SH-SY5Y (cell line): ENCODE measurements around the gene EPB41L2.

Source experiments
- GATA2 ChIP-seq: IDR thresholded peaks from 2 replicates; pipeline ENCODE4 v1.6.1; 2011; ENCODE audit warnings: mild to moderate bottlenecking, low read depth, low read length
- GATA3 ChIP-seq: IDR thresholded peaks from 2 replicates; pipeline ENCODE4 v1.6.1; 2011; ENCODE audit warnings: low read depth, mild to moderate bottlenecking, low read length, moderate library complexity

DNA sequence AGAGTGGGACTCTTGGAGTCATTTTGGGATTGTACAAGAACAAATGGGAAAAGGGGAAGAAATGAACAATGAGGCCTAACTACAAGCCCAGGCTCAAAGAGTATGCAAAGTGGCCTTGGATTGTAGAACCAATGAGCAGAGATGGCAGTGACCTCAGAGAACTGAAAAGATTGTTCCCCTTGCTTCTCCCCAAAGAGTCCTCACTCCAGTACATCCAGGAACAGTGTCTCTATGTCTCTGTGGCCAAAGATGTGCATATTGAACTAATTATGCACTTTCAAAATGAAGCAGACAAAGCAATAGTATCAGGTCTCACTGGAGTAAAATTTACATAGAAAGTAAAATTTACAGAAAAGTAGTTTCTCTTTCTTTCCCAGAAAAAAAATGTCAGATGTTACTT, 154.9 kb downstream of the EPB41L2 start:
- TF ChIP-seq GATA2, result no peak
- TF ChIP-seq GATA3, result no peak
